ENCODE measurements around the gene CFB.
"Not testable (repeated sequence)": the region's sequence is repeated elsewhere in the genome, so short reads cannot be mapped to it uniquely, and the experiment has no call there.

The CFB gene

DNA sequence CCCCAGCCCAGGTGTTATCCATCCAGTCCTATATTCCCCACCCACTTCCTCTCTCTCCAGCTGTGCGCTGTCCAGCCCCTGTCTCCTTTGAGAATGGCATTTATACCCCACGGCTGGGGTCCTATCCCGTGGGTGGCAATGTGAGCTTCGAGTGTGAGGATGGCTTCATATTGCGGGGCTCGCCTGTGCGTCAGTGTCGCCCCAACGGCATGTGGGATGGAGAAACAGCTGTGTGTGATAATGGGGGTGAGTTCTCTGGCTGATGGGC lies 17.3 kb upstream of the CFB start:
- Histone ChIP-seq H3K27me3 (ENCODE audit: control insufficient read depth, low read length) (peaks cover 2% of the 10 kb centered on the region; the same call in 1 of the 2 replicates), H3K27ac (ENCODE audit: low read depth, low read length) (no peak overlapping the region), H3F3A (ENCODE audit: control insufficient read depth, insufficient read depth) (no peaks in the 10 kb centered on the region), H3K79me2 (ENCODE audit: control insufficient read depth, low read length) (no peaks in the 10 kb centered on the region), H3K4me3 (ENCODE audit: low read length) (no peak overlapping the region), H3K36me3 (ENCODE audit: control insufficient read depth, low read length) (no peaks in the 10 kb centered on the region), H3K9me3 (ENCODE audit: control insufficient read depth, insufficient read depth, low read length) (no peaks in the 10 kb centered on the region), H4K20me1 (ENCODE audit: control insufficient read depth, insufficient read depth, low read depth, low read length) (no peaks in the 10 kb centered on the region), H3K9me2 (replicated peaks; ENCODE audit: control insufficient read depth, low read length) (no peaks in the 10 kb centered on the region), H3K4me1 (ENCODE audit: control insufficient read depth, low read length) (no peaks in the 10 kb centered on the region), H3K4me2 (ENCODE audit: low read length) (no peak overlapping the region)
- TF ChIP-seq, protein P1, sequence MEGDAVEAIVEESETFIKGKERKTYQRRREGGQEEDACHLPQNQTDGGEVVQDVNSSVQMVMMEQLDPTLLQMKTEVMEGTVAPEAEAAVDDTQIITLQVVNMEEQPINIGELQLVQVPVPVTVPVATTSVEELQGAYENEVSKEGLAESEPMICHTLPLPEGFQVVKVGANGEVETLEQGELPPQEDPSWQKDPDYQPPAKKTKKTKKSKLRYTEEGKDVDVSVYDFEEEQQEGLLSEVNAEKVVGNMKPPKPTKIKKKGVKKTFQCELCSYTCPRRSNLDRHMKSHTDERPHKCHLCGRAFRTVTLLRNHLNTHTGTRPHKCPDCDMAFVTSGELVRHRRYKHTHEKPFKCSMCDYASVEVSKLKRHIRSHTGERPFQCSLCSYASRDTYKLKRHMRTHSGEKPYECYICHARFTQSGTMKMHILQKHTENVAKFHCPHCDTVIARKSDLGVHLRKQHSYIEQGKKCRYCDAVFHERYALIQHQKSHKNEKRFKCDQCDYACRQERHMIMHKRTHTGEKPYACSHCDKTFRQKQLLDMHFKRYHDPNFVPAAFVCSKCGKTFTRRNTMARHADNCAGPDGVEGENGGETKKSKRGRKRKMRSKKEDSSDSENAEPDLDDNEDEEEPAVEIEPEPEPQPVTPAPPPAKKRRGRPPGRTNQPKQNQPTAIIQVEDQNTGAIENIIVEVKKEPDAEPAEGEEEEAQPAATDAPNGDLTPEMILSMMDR (IDR thresholded peaks at IDR 0.05; ENCODE audit: low read depth, low read length, poor library complexity, severe bottlenecking), result no peak
- TF ChIP-seq EZH2phosphoT487 (IDR thresholded peaks at IDR 0.05; ENCODE audit: borderline replicate concordance, low read length), result no peak

DNA sequence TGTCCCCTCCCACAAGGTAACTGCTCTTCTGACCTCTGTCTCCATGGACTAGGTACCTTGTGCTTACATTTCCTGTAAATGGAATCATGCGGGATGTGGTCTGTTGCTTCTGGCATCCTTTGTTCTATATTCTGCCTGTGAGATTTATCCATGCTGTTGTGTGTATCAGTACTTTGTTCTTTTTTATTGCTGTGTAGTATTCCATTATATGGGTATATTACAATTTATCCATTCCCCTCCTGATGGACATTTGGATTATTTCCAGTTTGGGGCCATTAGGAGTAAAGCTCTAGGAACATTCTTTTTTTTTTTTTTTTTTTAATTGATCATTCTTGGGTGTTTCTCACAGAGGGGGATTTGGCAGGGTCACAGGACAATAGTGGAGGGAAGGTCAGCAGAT lies 14.9 kb upstream of the CFB start:
- Histone ChIP-seq H3K9me3 (ENCODE audit: control insufficient read depth, insufficient read depth, low read length) (no peaks in the 10 kb centered on the region), H3K27me3 (ENCODE audit: control insufficient read depth, low read length) (peaks cover 2% of the 10 kb centered on the region; the same call in 1 of the 2 replicates), H3K4me2 (ENCODE audit: low read length) (no peak overlapping the region), H3K27ac (ENCODE audit: low read depth, low read length) (no peak overlapping the region), H3K4me3 (ENCODE audit: low read length) (no peak overlapping the region), H3K4me1 (ENCODE audit: control insufficient read depth, low read length) (no peaks in the 10 kb centered on the region), H3K36me3 (ENCODE audit: control insufficient read depth, low read length) (no peaks in the 10 kb centered on the region), H3F3A (ENCODE audit: control insufficient read depth, insufficient read depth) (no peaks in the 10 kb centered on the region), H3K79me2 (ENCODE audit: control insufficient read depth, low read length) (no peaks in the 10 kb centered on the region), H3K9me2 (replicated peaks; ENCODE audit: control insufficient read depth, low read length) (no peaks in the 10 kb centered on the region), H4K20me1 (ENCODE audit: control insufficient read depth, insufficient read depth, low read depth, low read length) (no peaks in the 10 kb centered on the region)
- TF ChIP-seq, protein P1 (IDR thresholded peaks at IDR 0.05; ENCODE audit: low read depth, low read length, poor library complexity, severe bottlenecking), result no peak
- TF ChIP-seq EZH2phosphoT487 (IDR thresholded peaks at IDR 0.05; ENCODE audit: borderline replicate concordance, low read length), result no peak

DNA sequence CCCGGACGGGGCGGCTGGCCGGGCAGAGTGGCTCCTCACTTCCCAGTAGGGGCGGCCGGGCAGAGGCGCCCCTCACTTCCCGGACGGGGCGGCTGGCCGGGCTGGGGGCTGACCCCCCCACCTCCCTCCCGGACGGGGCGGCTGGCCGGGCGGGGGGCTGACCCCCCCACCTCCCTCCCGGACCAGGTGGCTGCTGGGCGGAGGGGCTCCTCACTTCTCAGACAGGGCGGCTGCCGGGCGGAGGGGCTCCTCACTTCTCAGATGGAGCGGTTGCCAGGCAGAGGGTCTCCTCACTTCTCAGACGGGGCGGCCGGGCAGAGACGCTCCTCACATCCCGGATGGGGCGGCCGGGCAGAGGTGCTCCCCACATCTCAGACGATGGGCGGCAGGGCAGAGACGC lies 13.8 kb upstream of the CFB start:
- H3K4me1 ChIP-seq (ENCODE audit: control insufficient read depth, low read length); H3K79me2 ChIP-seq (ENCODE audit: control insufficient read depth, low read length); H3K27me3 ChIP-seq (ENCODE audit: control insufficient read depth, low read length); H3K27ac ChIP-seq (ENCODE audit: low read depth, low read length); H3K9me2 ChIP-seq (replicated peaks; ENCODE audit: control insufficient read depth, low read length); H3K9me3 ChIP-seq (ENCODE audit: control insufficient read depth, insufficient read depth, low read length); H4K20me1 ChIP-seq (ENCODE audit: control insufficient read depth, insufficient read depth, low read depth, low read length); H3K4me3 ChIP-seq (ENCODE audit: low read length); H3K36me3 ChIP-seq (ENCODE audit: control insufficient read depth, low read length); H3K4me2 ChIP-seq (ENCODE audit: low read length); H3F3A ChIP-seq (ENCODE audit: control insufficient read depth, insufficient read depth): not testable (repeated sequence)

DNA sequence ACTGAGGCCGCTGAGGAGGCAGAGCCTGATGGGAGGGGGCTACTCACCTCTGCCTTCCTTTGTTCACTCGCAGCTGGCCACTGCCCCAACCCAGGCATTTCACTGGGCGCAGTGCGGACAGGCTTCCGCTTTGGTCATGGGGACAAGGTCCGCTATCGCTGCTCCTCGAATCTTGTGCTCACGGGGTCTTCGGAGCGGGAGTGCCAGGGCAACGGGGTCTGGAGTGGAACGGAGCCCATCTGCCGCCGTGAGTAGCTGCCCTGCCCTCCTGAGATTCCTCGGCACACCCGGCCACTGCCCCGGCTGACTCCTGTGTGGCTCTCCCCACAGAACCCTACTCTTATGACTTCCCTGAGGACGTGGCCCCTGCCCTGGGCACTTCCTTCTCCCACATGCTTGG lies 12.4 kb upstream of the CFB start:
- H4K20me1 ChIP-seq (ENCODE audit: control insufficient read depth, insufficient read depth, low read depth, low read length), result no peaks in the 10 kb centered on the region
- no peaks in the 10 kb centered on the region for H3F3A ChIP-seq (ENCODE audit: control insufficient read depth, insufficient read depth)
- no peaks in the 10 kb centered on the region for H3K4me1 ChIP-seq (ENCODE audit: control insufficient read depth, low read length)
- H3K4me3 ChIP-seq (ENCODE audit: low read length), result no peak overlapping the region
- no peaks in the 10 kb centered on the region for H3K36me3 ChIP-seq (ENCODE audit: control insufficient read depth, low read length)
- no peaks in the 10 kb centered on the region for H3K27me3 ChIP-seq (ENCODE audit: control insufficient read depth, low read length)
- no peaks in the 10 kb centered on the region for H3K79me2 ChIP-seq (ENCODE audit: control insufficient read depth, low read length)
- TF ChIP-seq EZH2phosphoT487 (IDR thresholded peaks at IDR 0.05; ENCODE audit: borderline replicate concordance, low read length), result no peak
- TF ChIP-seq, protein P1 (IDR thresholded peaks at IDR 0.05; ENCODE audit: low read depth, low read length, poor library complexity, severe bottlenecking), result no peak
- H3K9me3 ChIP-seq (ENCODE audit: control insufficient read depth, insufficient read depth, low read length), result no peaks in the 10 kb centered on the region
- H3K27ac ChIP-seq (ENCODE audit: low read depth, low read length), result no peak overlapping the region
- H3K4me2 ChIP-seq (ENCODE audit: low read length), result no peak overlapping the region
- H3K9me2 ChIP-seq (replicated peaks; ENCODE audit: control insufficient read depth, low read length), result no peaks in the 10 kb centered on the region
